ENCODE data around the gene PKN1.

PKN1 gene

GRCh38 chr19:14433554-14434501 is 722 bp downstream of the PKN1 start:
- TF ChIP-seq, protein P1, sequence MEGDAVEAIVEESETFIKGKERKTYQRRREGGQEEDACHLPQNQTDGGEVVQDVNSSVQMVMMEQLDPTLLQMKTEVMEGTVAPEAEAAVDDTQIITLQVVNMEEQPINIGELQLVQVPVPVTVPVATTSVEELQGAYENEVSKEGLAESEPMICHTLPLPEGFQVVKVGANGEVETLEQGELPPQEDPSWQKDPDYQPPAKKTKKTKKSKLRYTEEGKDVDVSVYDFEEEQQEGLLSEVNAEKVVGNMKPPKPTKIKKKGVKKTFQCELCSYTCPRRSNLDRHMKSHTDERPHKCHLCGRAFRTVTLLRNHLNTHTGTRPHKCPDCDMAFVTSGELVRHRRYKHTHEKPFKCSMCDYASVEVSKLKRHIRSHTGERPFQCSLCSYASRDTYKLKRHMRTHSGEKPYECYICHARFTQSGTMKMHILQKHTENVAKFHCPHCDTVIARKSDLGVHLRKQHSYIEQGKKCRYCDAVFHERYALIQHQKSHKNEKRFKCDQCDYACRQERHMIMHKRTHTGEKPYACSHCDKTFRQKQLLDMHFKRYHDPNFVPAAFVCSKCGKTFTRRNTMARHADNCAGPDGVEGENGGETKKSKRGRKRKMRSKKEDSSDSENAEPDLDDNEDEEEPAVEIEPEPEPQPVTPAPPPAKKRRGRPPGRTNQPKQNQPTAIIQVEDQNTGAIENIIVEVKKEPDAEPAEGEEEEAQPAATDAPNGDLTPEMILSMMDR (IDR thresholded peaks at IDR 0.05; ENCODE audit: unreplicated experiment in 3 of 3) = peak in 1 of 3 experiments; percentile 31
- Mint-ChIP-seq H3K4me1 (peaks cover 14% of the 10 kb centered on the region), H3K36me3 (ENCODE audit: low read depth) (no peaks in the 10 kb centered on the region), H3K4me3 (peak overlapping the region; percentile 85 to 90 (median 86)), H3K9me3 (no peaks in the 10 kb centered on the region), H3K27ac (peak overlapping the region; percentile 70 to 82 (median 79)), H3K27me3 (ENCODE audit: low read depth) (peaks cover 13% of the 10 kb centered on the region)

DNA sequence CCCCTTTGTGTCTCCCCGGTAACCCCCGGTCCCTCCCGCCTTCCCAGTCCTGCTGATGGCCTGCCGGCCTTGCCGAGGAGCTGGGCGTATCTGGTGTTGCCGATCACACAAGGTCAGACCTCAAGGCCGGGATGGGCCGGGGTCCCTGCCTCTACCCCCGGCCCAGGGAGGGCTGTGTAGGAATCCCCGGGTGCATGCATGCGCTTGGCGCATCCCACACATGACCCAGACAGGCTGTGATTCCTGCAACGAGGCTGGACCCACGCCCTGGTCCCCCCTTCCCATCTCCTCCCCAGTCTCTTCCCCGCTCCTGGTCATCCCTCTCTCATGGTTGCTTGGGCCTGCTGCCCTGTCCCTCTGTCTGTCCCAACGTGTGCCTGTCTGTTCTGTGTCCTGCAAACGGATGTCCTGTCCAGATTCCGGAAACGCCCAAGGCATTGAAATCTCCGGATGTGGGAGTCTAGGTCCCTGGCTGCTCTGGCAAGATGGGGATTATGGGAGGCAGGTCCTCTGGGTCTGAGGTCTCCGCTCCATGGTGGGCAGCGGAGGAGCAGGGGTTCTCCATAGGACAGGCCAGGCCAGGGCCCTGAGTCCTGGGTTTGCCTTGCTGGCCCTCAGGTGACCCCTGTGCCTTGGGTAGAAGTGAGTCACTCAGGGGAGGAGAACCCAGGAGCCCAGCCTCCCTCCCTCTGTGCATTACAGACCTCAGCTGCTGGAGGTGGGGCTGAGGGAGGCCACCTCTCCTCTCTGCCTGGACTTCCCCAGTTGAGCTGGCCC is 1.6 kb downstream of the PKN1 start:
- peaks cover 20% of the 10 kb centered on the region for H3K4me1 Mint-ChIP-seq
- H3K27me3 Mint-ChIP-seq (ENCODE audit: low read depth) = peaks cover 9% of the 10 kb centered on the region
- no peaks in the 10 kb centered on the region for H3K9me3 Mint-ChIP-seq
- H3K4me3 Mint-ChIP-seq = peak overlapping the region; percentile 85 to 90 (median 86)
- no peaks in the 10 kb centered on the region for H3K36me3 Mint-ChIP-seq (ENCODE audit: low read depth)
- peak overlapping the region; percentile 70 to 82 (median 79) for H3K27ac Mint-ChIP-seq
- TF ChIP-seq, protein P1 (IDR thresholded peaks at IDR 0.05; ENCODE audit: unreplicated experiment in 3 of 3) = no peak

- Mint-ChIP-seq H3K4me3 (peak overlapping the region; percentile 80 to 90 (median 85)), H3K27me3 (ENCODE audit: low read depth) (peaks cover 8% of the 10 kb centered on the region), H3K27ac (peak overlapping the region; percentile 70 to 82 (median 78)), H3K4me1 (peaks cover 27% of the 10 kb centered on the region), H3K9me3 (no peaks in the 10 kb centered on the region), H3K36me3 (ENCODE audit: low read depth) (peaks cover 2% of the 10 kb centered on the region)
- TF ChIP-seq, protein P1 (IDR thresholded peaks at IDR 0.05; ENCODE audit: unreplicated experiment in 3 of 3) = no peak
Observed at GRCh38 chr19:14435320-14436050, 2.4 kb downstream of the PKN1 start.

DNA sequence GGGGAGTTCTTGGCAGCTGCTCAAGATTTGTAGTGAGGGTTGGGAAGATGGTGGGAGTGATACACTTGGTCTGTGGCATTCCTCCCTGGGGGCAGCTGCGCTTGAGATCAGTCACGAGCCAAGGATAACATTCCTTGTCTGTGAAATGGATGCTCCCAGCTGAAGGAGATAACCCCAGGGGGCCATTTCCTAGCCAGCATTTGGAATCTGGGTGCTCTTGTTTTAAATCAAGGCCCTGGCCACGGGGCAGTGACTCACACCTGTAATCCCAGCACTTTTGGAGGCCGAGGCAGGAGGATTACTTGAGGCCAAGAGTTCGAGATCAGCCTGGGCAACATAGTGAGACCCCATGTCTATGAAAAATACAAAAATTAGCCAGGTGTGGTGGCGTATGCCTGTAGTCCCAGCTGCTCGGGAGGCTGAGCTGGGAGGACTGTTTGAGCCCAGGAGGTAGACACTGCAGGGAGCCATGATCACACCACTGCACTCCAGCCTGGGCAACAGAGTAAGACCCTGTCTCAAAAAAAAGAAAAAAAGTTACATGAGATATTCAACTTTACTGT is 4.6 kb downstream of the PKN1 start:
- Mint-ChIP-seq H3K27ac (no peak overlapping the region), H3K9me3 (no peaks in the 10 kb centered on the region), H3K4me1 (peaks cover 30% of the 10 kb centered on the region), H3K27me3 (ENCODE audit: low read depth) (no peaks in the 10 kb centered on the region), H3K36me3 (ENCODE audit: low read depth) (peaks cover 12% of the 10 kb centered on the region), H3K4me3 (no peak overlapping the region)
- TF ChIP-seq, protein P1 (IDR thresholded peaks at IDR 0.05; ENCODE audit: unreplicated experiment in 3 of 3) = no peak

DNA sequence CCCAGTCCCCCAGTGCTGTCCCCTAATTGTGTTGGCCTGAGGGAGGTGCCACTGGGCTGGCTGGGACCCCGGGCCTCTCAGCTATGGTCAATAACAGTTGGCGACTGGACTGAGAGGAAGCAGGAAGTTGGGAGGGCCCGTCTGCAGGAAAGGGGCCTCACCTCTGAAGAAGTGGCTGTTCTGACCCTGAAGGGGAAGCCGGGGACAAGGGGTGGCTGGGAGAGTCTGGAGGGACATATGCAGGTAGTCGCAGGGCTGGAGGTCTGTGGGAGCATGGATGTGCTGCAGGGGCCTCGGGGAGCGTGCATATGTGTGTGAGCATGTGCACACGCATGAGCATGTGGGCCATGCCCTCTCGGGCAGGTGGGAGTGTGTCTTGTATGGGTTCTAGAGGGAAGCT is 5.9 kb downstream of the PKN1 start:
- H3K27me3 Mint-ChIP-seq (ENCODE audit: low read depth) = no peaks in the 10 kb centered on the region
- H3K36me3 Mint-ChIP-seq (ENCODE audit: low read depth) = peaks cover 20% of the 10 kb centered on the region
- H3K9me3 Mint-ChIP-seq = no peaks in the 10 kb centered on the region
- H3K4me3 Mint-ChIP-seq = peak overlapping the region in 1 of 3 experiments; percentile 19
- peak overlapping the region in 2 of 3 experiments; percentile 67 for H3K27ac Mint-ChIP-seq
- TF ChIP-seq, protein P1 (IDR thresholded peaks at IDR 0.05; ENCODE audit: unreplicated experiment in 3 of 3) = no peak
- H3K4me1 Mint-ChIP-seq = peaks cover 29% of the 10 kb centered on the region

All from nephron (organoid).